ENCODE measurements around the gene C12orf60. TPM values are rescaled to one million over a fixed set of nuclear protein-coding genes. Genes with fewer than 3 reads are reported as not detected.
A peak's percentile ranks its signal among the peaks of the same experiment; 100 is the strongest.

Gene C12orf60
- total and polyA plus RNA-seq, 2 of the 8 experiments (the other 6 are each of a cell fraction or from before 2014, with no cell fraction given), result 1.2 to 1.5 TPM

- TF ChIP-seq YY1 (IDR thresholded peaks at IDR 0.05; ENCODE audit: low read depth, low read length) (0 out of 2 replicates have a peak, but pooled peaks have one; percentile 25), NANOG (IDR thresholded peaks at IDR 0.05; ENCODE audit: insufficient read depth, low read depth, low read length, poor library complexity, severe bottlenecking) (no peak), RAD21 (IDR thresholded peaks at IDR 0.05 in 1 of 2, conservative IDR thresholded peaks at IDR 0.05 in 1 of 2; ENCODE audit: low read depth in 2 of 2, low read length in 2 of 2) (peak; percentile 90 to 93), SIX5 (IDR thresholded peaks at IDR 0.05; ENCODE audit: low read depth, low read length) (no peak), GABPA (IDR thresholded peaks at IDR 0.05; ENCODE audit: borderline replicate concordance, insufficient read depth, low read length) (no peak), TCF12 (IDR thresholded peaks at IDR 0.05; ENCODE audit: low read depth, low read length) (no peak), TEAD4 (IDR thresholded peaks at IDR 0.05; ENCODE audit: low read depth, low read length) (no peak), CTBP2 (IDR thresholded peaks at IDR 0.05; ENCODE audit: borderline replicate concordance, insufficient read depth, insufficient read length, low read length) (no peak), KDM4A (IDR thresholded peaks at IDR 0.05; ENCODE audit: low read depth, low read length, severe bottlenecking) (no peak), RNF2 (IDR thresholded peaks at IDR 0.05; ENCODE audit: borderline replicate concordance, low read depth, low read length, missing control alignments, poor library complexity, severe bottlenecking) (no peak), ASH2L (IDR thresholded peaks at IDR 0.05; ENCODE audit: low read length) (no peak), MAX (IDR thresholded peaks at IDR 0.05) (no peak), SP1 (IDR thresholded peaks at IDR 0.05; ENCODE audit: low read depth, low read length) (no peak), ATF3 (IDR thresholded peaks at IDR 0.05; ENCODE audit: insufficient read depth, low read depth, low read length) (no peak), RFX5 (IDR thresholded peaks at IDR 0.05; ENCODE audit: borderline replicate concordance, low read depth, low read length) (no peak)
Observed at GRCh38 chr12:14845350-14845750, 41.9 kb downstream of the C12orf60 start (continued).

Measured in H1 (cell line).